Measurements from ENCODE around the gene DLL3.

DLL3 gene

DNA sequence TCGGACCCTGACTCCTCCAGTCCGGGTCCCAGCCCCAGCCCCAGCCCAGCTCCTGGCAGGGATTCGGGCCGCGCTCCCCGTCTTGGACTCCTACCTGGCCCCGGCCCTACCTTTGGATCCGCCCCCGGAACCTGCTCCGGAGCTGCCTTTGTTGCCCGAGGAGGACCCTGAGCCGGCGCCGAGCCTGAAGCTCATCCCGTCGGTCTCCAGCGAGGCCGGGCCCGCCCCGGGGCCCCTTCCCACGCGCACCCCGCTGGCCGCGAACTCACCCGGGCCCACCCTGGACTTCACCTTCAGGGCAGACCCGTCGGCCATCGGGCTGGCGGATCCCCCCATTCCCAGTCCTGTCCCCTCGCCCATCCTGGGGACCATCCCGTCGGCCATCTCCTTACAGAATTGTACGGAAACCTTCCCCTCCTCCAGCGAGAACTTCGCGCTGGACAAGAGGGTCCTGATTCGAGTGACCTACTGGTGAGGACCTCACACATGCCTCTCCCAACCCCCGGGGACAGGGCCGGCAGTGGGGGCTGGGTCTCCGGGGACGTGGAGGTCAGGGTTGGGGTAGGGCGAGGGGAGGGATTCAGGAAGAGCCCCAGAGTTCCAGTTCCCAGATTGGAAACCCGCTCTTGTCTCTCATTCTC, 16.9 kb downstream of the DLL3 start:
- DNase-seq (ENCODE audit: low spot score): no peak
- FAIRE-seq: no peak

DNA sequence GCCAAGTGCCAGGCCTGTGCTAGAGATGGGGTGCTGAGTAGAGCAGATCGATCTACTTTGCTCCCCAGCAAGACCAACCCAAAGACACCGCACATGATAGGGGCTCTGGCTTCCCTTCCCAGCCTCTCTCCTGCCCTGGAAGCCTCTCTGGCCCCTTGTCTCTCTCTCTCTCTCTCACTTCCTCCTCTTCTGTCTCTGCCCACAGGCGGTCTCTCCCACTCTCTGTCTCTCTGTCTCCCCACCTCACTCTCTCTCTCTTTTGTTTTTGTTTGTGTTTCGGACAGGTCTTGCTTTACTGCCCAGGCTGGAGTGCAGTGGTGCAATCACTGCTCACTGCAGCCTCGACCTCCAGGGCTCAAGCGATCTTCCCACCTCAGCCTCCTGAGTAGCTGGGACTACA, 17.5 kb downstream of the DLL3 start:
- FAIRE-seq (no peak), DNase-seq (ENCODE audit: low spot score) (no peak)

DNA sequence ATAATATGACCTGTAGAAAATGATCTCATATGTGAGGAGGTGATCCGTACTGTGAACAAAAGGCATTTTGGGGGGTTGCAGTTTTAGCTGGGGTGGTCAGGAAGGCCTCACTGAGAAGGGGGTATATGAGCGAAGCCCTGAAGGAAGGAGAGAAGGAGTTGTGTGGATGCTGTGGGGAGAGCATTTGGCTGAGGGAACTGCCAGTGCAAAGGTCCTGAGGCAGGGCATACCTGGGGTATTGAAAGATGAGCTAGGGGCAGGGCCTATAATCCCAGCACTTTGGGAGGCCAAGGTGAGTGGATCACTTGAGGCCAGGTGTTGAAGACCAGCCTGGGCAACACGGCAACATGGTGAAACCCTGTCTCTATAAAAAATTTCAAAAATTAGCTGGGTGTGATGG, 18.7 kb downstream of the DLL3 start:
- no peak for DNase-seq (ENCODE audit: low spot score)
- FAIRE-seq: no peak

DNA sequence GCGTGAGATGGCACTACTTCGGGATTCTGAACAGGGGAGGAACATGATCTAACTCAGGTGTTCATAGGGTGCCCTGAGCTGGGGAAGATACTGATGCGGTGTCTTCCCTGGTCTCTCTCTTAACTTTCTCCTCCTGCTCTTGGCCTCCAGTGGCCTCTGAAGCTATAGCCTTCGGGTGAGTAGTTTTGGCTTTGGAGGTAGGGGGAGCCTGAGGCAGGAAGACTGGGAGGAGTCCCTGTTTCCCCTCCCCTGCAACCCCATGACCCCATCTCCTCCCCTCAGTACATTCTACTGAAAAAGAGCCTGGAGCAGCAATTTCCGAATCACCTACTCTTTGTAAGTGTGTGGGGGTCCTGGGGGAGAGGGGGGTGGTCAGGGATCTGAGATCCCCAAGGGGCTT, 19.7 kb downstream of the DLL3 start:
- no peak for FAIRE-seq
- no peak for DNase-seq (ENCODE audit: low spot score)

DNA sequence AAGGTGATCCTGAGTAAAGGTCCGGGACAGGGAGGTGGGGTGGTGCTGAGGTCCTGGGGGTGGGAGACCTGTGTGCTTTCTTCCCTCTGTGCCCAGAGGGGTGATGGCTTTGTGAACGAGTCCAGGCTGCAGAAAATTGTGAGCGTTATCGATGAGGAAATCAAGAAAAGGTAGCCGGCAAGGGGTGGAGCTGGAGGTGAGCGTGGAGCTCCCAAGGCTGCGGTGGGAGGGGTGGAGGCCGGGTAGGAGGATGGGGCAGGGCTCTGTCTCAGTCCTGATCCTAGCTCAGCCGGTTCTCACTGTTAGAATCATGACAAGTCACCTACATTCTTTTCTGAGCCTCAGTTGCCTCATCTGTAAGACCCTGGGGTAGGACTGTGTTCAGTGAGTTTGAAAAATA, 20.2 kb downstream of the DLL3 start:
- FAIRE-seq (no peak), DNase-seq (ENCODE audit: low spot score) (no peak)

DNA sequence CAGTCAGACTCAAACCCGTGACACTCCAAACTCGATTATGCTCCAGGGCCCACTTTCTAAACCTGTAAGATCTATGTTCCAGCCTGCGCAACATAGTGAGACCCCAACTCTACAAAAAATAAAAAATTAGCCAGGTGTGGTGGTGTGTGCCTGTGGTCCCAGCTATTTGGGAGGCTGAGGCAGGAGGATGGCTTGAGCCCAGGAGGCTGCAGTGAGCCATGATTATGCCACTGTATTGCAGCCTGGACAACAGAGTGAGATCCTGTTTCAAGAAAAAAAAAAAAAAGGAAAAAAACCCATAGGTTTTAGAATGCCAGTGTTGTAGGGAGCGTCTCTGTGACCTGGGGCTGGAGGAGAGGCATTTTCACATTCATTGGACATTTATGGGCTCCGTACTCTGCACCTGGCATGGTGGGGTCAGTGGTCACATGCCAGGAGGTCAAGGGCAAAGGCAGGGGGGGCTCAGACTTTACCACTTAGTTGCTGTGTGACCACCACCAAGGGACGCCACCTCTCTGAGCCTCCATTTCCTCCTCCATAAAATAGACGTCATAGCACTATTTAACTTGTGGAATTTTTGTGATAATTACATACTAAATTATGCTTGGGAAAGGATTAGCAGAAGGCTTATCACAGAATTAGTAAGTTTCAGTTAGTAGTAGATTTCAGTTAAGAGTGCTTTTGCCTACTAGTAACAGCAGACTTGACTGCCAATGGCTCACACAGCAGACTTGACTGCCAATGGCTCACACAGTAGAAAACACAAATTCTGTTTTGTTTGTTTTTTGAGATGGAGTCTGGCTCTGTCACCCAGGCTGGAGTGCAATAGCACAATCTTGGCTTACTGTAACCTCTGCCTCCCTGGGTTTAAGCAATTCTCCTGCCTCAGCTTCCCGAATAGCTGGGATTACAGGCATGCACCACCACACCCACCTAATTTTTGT, 22.1 kb downstream of the DLL3 start:
- no peak for FAIRE-seq
- DNase-seq (ENCODE audit: low spot score): no peak

DNA sequence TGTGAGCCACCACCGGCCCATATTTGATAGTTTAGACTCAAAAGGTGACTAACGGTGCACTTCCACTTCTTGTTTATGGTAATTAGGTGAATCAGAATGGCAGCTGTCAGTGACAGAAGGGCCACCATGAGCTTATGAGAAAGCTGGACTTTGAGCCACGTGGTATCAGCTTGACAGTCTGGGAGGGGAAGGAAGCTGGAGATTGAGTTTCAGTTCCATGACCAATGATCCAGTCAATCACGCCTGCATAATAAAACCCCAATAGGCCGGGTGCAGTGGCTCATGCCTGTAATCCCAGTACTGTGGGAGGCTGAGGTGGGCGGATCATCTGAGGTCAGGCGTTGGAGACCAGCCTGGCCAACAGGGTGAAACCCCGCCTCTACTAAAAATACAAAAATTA, 25.7 kb downstream of the DLL3 start:
- no peak for FAIRE-seq
- DNase-seq (ENCODE audit: low spot score): no peak

DNA sequence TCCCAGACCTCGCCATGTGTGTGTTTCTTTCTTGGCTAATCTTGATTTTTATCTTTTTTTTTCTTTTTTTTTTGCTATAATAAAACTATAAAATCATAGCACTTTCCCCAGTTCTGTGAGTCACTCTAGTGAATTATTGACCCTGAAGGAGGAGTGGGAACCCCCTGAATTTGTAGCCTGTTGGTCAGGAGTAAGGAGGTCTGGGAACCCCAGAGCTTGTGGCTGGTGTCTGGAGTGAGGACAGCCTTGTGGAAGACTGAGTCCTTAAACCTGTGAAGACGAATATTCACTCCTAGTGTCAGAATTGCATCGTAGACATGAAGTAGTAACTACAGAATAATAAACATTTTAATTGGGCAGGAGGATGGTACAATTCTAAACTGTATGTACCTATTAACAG, 26.5 kb downstream of the DLL3 start:
- FAIRE-seq (no peak), DNase-seq (ENCODE audit: low spot score) (no peak)

DNA sequence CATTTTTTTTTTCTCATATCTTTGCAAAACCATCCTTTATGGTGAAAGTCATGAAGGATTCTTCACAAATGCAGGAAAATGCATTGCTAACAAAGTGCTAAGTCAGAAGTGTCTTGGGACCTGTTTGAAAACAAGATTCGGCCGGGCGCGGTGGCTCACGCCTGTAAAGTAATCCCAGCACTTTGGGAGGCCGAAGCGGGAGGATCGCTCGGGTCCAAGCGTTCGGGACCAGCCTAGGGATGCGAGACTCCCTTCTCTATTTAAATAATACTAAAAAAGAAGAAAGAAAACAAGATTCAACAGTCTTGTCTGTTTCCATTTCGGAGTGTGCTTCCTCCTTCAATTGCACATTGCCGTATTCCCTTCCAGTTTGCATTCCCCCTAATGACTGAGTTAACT, 33.1 kb downstream of the DLL3 start:
- FAIRE-seq (no peak), DNase-seq (ENCODE audit: low spot score) (no peak)

DNA sequence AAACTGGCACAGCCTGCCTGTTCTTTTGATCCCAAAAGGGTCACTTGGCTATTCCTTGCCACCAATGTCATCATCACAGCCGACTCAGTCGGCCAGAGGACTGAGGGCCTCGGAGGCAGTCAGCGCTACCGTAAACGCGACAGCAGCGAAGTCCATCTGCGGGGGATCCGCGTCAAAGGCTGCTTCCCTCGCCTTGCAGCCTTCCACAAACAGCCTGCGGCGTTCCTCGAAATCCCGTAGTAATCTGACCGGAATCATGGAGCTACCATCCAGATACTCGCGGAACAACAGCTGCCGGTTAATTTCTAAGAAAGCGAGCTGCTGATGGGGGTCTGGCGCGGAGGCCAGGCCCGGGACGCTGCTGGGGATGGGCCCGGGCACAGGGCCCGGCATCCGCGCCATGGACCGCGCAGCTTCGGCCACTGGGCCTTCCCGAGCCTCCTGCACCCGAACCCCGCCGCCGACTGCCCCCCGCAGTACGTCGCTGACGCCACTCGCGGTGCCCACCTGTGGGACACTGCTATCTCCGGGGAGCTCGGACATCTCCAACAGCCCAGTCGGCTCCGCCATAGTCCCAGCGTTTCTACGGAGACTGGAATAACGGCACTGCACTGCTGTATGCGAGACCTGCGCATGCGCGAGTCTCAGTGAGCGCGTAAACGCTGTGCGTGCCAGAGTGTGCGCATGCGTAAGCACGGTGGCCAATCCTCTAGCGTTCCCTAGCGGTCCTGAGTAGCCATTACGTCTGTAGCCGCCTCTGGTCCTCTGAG, 33.7 kb downstream of the DLL3 start, which contains the start of gene EID2B:
TSS of gene EID2B (minus strand) at position 620 of the 770 bp plus-strand sequence. CDS start at position 570, 50 bp downstream.
- peak; percentile 97 for DNase-seq (ENCODE audit: low spot score)
- peak; percentile 68 for FAIRE-seq

DNA sequence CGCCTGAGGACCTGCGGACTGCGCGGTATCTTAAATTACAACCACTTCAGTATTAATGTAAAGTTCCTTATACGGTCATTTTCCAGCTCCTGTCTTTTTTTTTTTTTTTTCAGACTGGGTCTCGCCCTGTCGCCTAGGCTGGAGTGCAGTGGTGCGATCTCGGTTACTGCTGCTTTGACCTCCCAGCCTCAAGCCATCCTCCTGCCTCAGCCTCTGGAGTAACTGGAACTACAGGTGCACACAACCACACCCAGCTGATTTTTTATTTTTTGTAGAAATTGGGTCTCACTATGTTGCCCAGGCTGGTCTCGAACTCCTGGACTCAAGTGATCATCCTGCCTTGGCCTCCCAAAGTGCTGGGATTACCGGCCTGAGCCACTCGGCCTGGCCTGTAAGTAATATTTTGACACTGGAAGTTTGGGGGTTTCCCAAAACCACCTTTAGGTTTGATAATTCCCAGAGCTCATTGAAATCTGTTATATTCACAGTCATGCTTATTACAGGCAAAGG, 34.3 kb downstream of the DLL3 start:
- DNase-seq (ENCODE audit: low spot score) (no peak), FAIRE-seq (no peak)

DNA sequence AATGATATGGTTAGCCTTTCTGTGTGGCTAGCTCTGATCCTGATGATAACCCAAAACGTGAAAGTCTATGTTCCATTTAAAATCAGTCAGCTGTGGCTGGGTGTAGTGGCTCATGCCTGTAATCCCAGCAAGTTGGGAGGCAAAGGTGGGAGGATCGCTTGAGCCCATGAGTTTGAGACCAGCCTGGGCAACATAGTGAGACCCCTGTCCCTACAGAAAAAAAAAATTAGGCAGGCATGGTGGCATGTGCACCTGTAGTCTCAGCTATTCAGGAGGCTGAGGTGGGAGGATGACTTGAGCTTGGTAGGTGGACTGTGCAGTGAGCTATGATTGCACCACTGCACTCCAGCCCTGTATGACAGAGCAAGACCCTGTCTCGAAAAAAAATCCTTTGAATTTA, 35.0 kb downstream of the DLL3 start:
- FAIRE-seq: no peak

DNA sequence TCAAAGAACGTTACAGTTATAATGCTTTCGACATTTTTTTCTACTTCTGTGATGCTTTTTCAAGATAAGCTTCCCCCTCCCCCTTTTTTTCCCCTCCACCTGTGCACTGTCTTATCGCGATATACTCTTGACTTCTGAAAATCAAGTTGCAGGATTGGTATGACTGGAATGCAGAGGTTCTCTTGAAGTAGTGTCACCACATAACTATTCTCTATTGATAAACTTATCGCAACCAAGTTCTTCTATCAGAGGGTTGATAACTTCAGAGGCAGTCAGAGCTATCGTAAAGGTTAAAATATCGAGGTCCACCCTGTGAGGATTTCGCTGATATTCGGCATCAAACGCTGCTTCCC, 40.4 kb downstream of the DLL3 start:
- no peak for FAIRE-seq

More for the DNA sequence above, 35.0 kb downstream of the DLL3 start:
- DNase-seq (ENCODE audit: low spot score): no peak

DNA sequence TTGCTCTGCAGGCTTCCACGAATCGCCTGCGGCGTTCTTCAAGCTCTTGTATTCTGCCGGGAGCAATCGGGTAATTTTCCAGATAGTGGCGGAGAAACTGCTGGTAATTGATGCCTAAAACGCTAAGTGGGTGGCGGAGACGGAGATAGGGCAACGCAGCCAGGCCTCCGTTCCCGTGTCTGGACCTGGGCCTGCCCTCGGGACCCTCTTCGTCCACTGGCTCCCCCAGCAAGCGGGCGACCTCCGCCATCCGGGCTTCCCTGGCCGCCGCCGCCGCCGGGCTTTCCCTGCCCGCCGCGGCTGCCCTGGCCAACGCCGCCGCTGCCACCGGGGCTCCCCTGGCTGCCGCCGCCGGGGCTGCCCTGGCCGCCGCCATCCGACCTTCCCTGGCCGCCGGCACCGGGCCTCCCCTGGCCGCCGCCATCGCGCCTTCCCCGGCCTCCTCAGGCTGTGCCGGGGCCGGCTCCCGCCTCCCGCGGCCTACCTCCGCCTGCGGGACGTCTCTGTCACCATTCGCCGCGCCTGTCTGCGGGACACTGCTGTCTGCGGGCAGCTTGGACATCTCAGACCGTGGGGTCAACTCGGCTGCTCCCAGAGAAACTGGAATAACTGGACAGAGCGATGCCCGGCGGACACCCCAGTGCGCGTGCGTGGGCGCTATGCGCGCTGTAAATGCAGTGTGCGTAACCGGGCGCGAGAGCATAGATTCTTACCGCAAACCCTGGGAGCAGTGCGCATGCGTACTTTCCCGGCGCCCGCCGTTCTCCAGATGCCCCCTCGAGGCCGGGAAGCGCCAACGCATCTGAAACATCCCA, 41.0 kb downstream of the DLL3 start, which contains the start of gene EID2:
TSS of gene EID2 (minus strand) at position 644 of the 815 bp plus-strand sequence. CDS start at position 562, 82 bp downstream.
- FAIRE-seq: peak; percentile 40
- peak; percentile 95 for DNase-seq (ENCODE audit: low spot score)

More for the DNA sequence above, 40.4 kb downstream of the DLL3 start:
- DNase-seq (ENCODE audit: low spot score): peak; percentile 48

DNA sequence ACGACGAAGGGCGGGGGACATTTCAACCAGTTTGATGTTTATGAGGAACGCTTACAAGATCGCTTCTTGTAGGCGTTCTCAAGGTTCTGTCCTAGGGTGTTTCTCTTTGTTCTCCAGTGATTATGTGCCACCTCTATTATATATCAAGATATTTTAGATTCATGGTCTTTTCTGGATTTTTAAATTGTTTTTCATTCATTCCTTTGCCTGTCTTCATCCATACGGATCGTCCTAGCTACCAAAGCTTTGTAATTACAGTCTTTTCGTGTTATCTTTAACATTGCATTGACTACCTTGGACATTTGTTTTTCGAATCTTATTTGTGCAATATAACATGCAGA, 41.6 kb downstream of the DLL3 start:
- FAIRE-seq: no peak
- DNase-seq (ENCODE audit: low spot score): no peak

DNA sequence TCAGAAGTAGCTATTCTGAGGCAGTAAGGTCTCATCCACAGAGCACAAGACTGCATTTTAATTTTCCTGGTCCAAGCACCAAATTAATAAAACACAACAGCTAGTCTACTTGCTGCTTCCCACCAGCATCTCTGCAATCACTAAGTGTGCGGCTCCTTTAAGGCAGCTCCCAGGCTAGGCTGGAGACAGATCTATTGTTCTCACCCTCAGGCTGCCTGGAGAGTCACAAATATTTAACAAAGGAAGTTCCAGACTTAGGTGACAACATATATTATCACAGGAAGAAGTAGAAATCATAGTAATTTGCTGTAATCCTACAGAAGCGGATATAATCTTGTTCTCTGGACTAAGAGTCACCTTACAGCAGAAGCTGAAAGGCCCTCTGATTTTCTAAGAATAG, 43.5 kb downstream of the DLL3 start:
- FAIRE-seq: no peak
- no peak for DNase-seq (ENCODE audit: low spot score)

DNA sequence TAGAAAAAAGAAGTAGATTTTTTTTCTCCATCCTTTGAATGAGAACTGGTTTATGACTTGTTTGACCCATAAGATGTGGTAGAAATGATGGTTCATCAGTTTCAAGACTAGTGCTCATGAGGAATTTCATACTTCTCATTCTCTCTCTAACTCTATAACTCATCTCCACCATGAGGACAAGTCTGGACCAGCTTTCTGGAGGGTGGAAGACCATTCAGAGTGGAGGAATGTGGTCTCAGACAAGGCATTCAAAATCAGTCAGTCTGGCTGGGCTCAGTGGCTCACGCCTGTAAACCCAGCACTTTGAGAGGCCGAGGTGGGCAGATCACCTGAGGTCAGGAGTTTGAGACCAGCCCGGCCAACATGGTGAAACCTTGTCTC, 44.7 kb downstream of the DLL3 start:
- DNase-seq (ENCODE audit: low spot score): no peak
- no peak for FAIRE-seq

DNA sequence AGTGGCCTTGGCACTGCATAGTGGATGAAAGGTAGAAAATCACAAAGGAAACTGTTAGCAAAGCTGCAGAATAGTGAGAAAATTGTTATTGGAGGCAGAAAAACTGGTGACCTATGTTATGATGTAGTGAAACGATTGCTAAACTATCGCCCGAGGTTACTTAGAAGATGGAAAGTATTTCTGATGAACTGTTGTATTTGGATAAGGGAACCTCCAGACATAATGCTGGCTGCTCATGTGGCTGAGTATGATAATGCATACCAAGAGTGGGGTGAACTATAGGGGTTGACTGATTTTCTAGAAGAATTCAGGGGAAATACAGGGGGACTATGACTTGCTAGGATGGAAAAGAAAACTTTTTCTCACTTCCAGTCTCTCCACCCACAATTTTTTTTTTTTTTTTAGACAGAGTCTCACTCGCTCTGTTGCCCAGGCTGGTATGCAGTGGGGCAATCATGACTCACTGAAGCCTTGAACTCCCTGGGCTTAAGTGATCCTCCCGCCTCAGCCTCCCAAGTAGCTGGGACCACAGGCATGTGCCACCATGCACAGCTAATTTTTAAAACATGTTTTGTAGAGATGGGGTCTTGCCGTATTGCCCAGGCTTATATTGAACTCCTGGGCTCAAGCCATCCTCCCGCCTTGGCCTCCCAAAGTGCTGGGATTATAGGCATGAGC, 45.6 kb downstream of the DLL3 start:
- FAIRE-seq: no peak

DNA sequence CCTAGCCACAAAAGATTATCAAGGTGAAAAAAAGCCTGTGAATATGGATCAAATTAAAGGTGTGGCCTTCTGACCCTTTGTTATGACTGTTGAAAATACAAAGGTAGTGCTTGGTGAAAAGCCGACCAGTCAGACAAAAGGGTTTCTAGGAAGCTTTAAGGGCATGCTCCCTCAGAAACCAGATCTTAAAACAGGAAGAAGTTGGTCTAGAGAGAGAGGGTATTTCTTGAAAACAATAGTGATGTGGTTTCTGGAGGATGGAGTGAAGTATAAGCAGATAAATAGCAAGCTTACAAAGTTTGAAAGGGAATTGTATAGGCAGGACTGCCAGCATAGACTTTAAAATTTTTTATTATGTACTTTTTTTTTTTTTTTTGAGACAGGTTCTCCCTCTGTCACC, 46.2 kb downstream of the DLL3 start:
- no peak for DNase-seq (ENCODE audit: low spot score)
- FAIRE-seq: no peak

More for the DNA sequence above, 45.6 kb downstream of the DLL3 start:
- no peak for DNase-seq (ENCODE audit: low spot score)

DNA sequence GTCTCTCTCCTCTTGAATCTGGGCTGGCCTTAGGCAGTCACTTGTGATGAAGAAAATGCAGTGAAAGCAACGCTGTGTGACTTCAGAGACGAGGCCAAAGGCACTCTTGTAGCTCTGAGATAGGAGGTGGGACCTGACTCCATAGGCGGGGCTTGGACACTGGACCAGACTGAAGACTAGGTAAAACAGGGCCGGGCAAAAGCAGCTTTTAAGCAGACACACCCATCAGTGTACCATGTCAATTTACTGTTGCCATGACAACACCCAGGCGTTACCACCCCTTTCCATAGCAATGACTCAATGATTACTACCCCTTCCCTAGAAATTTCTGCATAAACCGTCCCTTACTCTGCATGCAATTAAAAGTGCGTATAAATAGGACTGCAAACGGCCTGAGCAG, 47.9 kb downstream of the DLL3 start:
- FAIRE-seq (no peak), DNase-seq (ENCODE audit: low spot score) (no peak)

Data from urothelium cell line (cell line).